Right lobe of liver (tissue), 6 donors: ENCODE measurements around the gene DNAJC13. TPM values are rescaled to one million over a fixed set of nuclear protein-coding genes. Genes with fewer than 3 reads are reported as not detected.
A peak's percentile ranks its signal among the peaks of the same experiment; 100 is the strongest.

Experiments
- ATAC-seq, 4 donors: fragments of 200-7000 bp; cut with Tn5 transposase; one replicate each; pipeline ENCODE4 v1.9.1; 2020; ENCODE audit warnings: mild to moderate bottlenecking in 4 of 4, moderate library complexity in 4 of 4
- DNase-seq, 3 donors: peaks; one replicate each; pipeline ENCODE4 v3.0.0-alpha.2; 2020
- H3K27ac ChIP-seq, 3 donors: fragments of 200-600 bp; one replicate each; pipeline ENCODE4 v1.8.0; 2022
- H3K27me3 ChIP-seq, 2 donors: fragments of 200-600 bp; one replicate each; pipeline ENCODE4 v1.8.0; 2022
- H3K36me3 ChIP-seq, 4 donors: fragments of 200-600 bp; sonication (generic) in 1 of 4; one replicate each; pipeline versions ENCODE4 v1.5.1 to v1.8.0; 2017 to 2022; ENCODE audit warnings: control low read depth in 1 of 4
- H3K4me1 ChIP-seq, 4 donors: fragments of 200-600 bp; sonication (generic) in 1 of 4; one replicate each; pipeline versions ENCODE4 v1.5.1 to v1.8.0; 2017 to 2022; ENCODE audit warnings: control low read depth in 1 of 4
- H3K4me3 ChIP-seq, 3 donors: fragments of 200-600 bp; one replicate each; pipeline ENCODE4 v1.8.0; 2022
- H3K9me3 ChIP-seq, 4 donors: fragments of 200-600 bp; sonication (generic) in 1 of 4; one replicate each; pipeline versions ENCODE4 v1.5.1 to v1.8.0; 2017 to 2022; ENCODE audit warnings: control low read depth in 1 of 4
- CTCF ChIP-seq, 4 donors: fragments of 200-600 bp in 3 of 4; fragments of 450-650 bp in 1 of 4; IDR thresholded peaks; one replicate each; pipeline versions ENCODE4 v1.5.1 to v1.8.0; 2016 to 2022; ENCODE audit warnings: antibody characterized with exemption in 4 of 4, mild to moderate bottlenecking in 2 of 4
- POLR2A ChIP-seq: fragments of 450-650 bp; IDR thresholded peaks from one replicate; pipeline ENCODE4 v1.6.1; 2017; ENCODE audit warnings: antibody characterized with exemption, mild to moderate bottlenecking
- WGBS: methylation state at CpG from one replicate; pipeline ENCODE4 v1.1.6; 2018; ENCODE audit warnings: low coverage, low lambda C conversion rate; ENCODE audit not compliant: insufficient coverage; ENCODE audit errors: missing lambda C conversion rate; 5-methylcytosine and 5-hydroxymethylcytosine counted together
- intact Hi-C, 2 donors: fragments of 100-400 bp; cut with DNase I; formaldehyde crosslinking; loops; one replicate each; pipeline versions ENCODE4 v1.11.2 to v1.14.1; 2022
- total RNA-seq, 6 experiments: library from RNA; depleted of rRNA in 2 of 6; stranded (reverse); fragments of >200 nt in 2 of 6; fragmentation: NEBNext Ultra II Directional in 3 of 6; extraction: Animal tissue kit (Norgen Biotek cat#: 25700) in 3 of 6; gene quantifications; one replicate each; pipeline versions ENCODE4 v1.1.0 to v1.2.4, GENCODE V29; 2016 to 2023
- donor health status: DM: no; HTN: yes; CAD: no.
- donor health status: DM: no; HTN: no; CAD: no.
- donor health status: DM: no; HTN: no; CAD: no.
- donor health status: DM: no; HTN: yes; CAD: no.
- donor health status: DM: no; HTN: yes; CAD: no.

DNAJC13 gene
- total RNA-seq, 6 experiments from 2014 or later, result 12.6 to 19.4 (median 18.3) TPM

GRCh38 chr3:132406587-132406986 is 10.7 kb upstream of the DNAJC13 start:
- intact Hi-C loops, result no loop called here
- TF ChIP-seq CTCF (IDR thresholded peaks at IDR 0.05) (no peak), POLR2A (no peak)
- H3K27ac ChIP-seq, result no peak overlapping the region

GRCh38 chr3:132407025-132407424 is 10.3 kb upstream of the DNAJC13 start:
- ATAC-seq, result no peak
- 80% methylated on average over 2 of the region's 2 CpGs for WGBS
- no peaks in the 10 kb centered on the region for H3K4me1 ChIP-seq
- H3K27ac ChIP-seq, result no peak overlapping the region
- DNase-seq, result no peak
- no peaks in the 10 kb centered on the region for H3K9me3 ChIP-seq
- no peak overlapping the region for H3K4me3 ChIP-seq
- intact Hi-C loops, result no loop called here
- TF ChIP-seq CTCF (IDR thresholded peaks at IDR 0.05) (no peak), POLR2A (no peak)
- H3K27me3 ChIP-seq, result no peaks in the 10 kb centered on the region
- no peaks in the 10 kb centered on the region for H3K36me3 ChIP-seq

More at GRCh38 chr3:132406587-132406986, 10.7 kb upstream of the DNAJC13 start:
- ATAC-seq (peak in 1 of 4 donors; percentile 38), DNase-seq (no peak)
- no peak overlapping the region for H3K4me3 ChIP-seq
- H3K36me3 ChIP-seq, result no peaks in the 10 kb centered on the region
- H3K9me3 ChIP-seq, result no peaks in the 10 kb centered on the region
- no peaks in the 10 kb centered on the region for H3K4me1 ChIP-seq
- 94% methylated on average over 2 of the region's 2 CpGs for WGBS
- H3K27me3 ChIP-seq, result no peaks in the 10 kb centered on the region

DNA sequence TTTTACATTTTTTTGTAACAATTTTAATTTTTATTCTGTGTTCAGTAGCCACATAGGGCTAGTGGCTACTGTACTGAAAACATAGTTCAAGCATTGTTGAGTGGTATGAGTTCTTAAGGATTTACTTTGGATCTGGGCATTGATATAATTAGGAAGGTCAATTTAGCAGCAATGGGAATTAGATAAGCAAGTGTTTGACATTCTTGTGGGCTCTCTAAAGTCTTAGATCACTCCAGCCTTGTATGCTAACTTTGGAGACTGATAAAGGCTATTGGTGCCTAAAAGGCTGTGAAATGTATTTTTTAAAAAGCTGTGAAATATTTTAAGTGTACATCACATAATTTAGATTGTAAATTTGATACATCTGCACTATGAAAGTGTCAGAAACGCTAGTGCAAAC is 2.5 kb upstream of the DNAJC13 start:
- TF ChIP-seq POLR2A, result no peak
- TF ChIP-seq CTCF (IDR thresholded peaks at IDR 0.05), result no peak
- ATAC-seq (no peak), DNase-seq (no peak)
- Histone ChIP-seq H3K9me3 (no peaks in the 10 kb centered on the region), H3K27ac (no peak overlapping the region), H3K4me3 (no peak overlapping the region), H3K27me3 (no peaks in the 10 kb centered on the region), H3K36me3 (no peaks in the 10 kb centered on the region), H3K4me1 (peaks cover 0 to 8% (median 0%) of the 10 kb centered on the region in 4 donors)
- intact Hi-C loops, result no loop called here
- WGBS, result 53% methylated on average over 1 of the region's 1 CpG

DNA sequence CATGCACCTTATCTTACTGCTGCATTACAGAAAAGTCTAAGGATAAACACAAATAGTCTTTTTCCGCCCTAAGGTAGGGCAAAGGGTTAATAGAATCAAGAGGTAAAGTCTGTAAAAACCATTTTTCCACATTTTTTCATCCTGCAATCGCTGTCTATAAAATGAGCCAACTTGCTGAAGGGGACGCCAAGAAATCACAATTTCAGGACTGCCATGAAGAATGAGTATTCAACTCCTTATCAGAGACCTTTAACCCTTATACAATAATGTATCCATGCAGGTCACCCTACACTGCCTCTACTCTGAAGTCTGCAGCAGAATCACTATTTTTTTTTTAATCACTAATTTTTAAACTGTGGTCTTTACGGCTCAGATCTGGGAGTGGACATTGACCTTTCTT is 1.1 kb upstream of the DNAJC13 start:
- Histone ChIP-seq H3K36me3 (no peaks in the 10 kb centered on the region), H3K27ac (no peak overlapping the region), H3K9me3 (no peaks in the 10 kb centered on the region), H3K4me3 (no peak overlapping the region), H3K4me1 (peaks cover 0 to 8% (median 0%) of the 10 kb centered on the region in 4 donors), H3K27me3 (no peaks in the 10 kb centered on the region)
- 66% methylated on average over 4 of the region's 4 CpGs for WGBS
- no peak for ATAC-seq
- intact Hi-C loops, result no loop called here
- no peak for TF ChIP-seq POLR2A
- TF ChIP-seq CTCF (IDR thresholded peaks at IDR 0.05), result no peak
- no peak for DNase-seq
